Measurements from ENCODE around the gene ADAM10.

DNA sequence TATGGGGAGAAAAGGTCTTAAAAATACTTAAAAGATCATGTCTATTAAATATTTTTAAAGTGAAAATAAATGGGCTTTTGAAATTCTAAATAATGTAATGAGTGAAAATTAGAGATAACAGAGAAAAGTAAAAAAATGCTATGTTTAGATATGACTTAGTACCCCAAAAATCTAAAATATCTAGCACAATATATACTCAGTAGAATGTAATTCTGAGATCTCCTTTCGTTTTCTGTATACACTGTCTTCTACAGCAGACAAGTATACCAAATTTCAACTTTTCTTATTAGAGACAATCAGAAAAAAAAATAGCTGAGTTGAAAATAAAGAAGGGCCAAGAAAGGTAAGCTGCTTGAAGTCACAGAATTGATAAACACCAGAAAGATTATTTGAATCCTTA lies 140.8 kb downstream of the ADAM10 start:
- TF ChIP-seq POLR2A (IDR thresholded peaks at IDR 0.05; ENCODE audit: low read depth, low read length), result no peak
- TF ChIP-seq POLR2AphosphoS5 (IDR thresholded peaks at IDR 0.05; ENCODE audit: low read depth, low read length), result no peak

All from GM12892 (cell line).